RCC 7860 (cell line): ENCODE results near the gene SLC9A3.
A peak's percentile ranks its signal among the peaks of the same experiment; 100 is the strongest.
"Not testable (repeated sequence)": the region's sequence is repeated elsewhere in the genome, so short reads cannot be mapped to it uniquely, and the experiment has no call there.

Experiments
- DNase-seq: peaks from one replicate; pipeline ENCODE4 v3.0.0-alpha.2; 2015; ENCODE audit warnings: low spot score
- FAIRE-seq: peaks from 2 replicates; lab custom pipeline; 2012; peaks lifted over from hg19 to GRCh38; lab: Jason Lieb, UNC

SLC9A3 gene

GRCh38 chr5:478369-478981, 45.8 kb downstream of the SLC9A3 start:
- FAIRE-seq (no peak), DNase-seq (no peak)

GRCh38 chr5:477871-478270, 46.4 kb downstream of the SLC9A3 start:
- DNase-seq: no peak

GRCh38 chr5:477247-477646, 47.0 kb downstream of the SLC9A3 start:
- no peak for FAIRE-seq
- no peak for DNase-seq

More at GRCh38 chr5:477871-478270, 46.4 kb downstream of the SLC9A3 start:
- FAIRE-seq: no peak

- FAIRE-seq (no peak), DNase-seq (no peak)
Observed at GRCh38 chr5:476814-477175, 47.5 kb downstream of the SLC9A3 start.

- FAIRE-seq (no peak), DNase-seq (no peak)
Observed at GRCh38 chr5:476102-476813, 48.0 kb downstream of the SLC9A3 start.

- no peak for DNase-seq
- no peak for FAIRE-seq
Observed at GRCh38 chr5:475704-476101, 48.5 kb downstream of the SLC9A3 start.

- DNase-seq: no peak
- FAIRE-seq: no peak
Observed at GRCh38 chr5:474840-475661, 49.2 kb downstream of the SLC9A3 start.

- not testable (repeated sequence) for FAIRE-seq, DNase-seq
Observed at GRCh38 chr5:474232-474839, 49.9 kb downstream of the SLC9A3 start.

GRCh38 chr5:473551-474192, 50.6 kb downstream of the SLC9A3 start:
- DNase-seq (no peak), FAIRE-seq (no peak)

GRCh38 chr5:472656-473550, 51.3 kb downstream of the SLC9A3 start:
- peak; percentile 77 for DNase-seq
- FAIRE-seq: no peak

- DNase-seq (no peak), FAIRE-seq (no peak)
Observed at GRCh38 chr5:472076-472655, 52.1 kb downstream of the SLC9A3 start.

GRCh38 chr5:471750-472058, 52.5 kb downstream of the SLC9A3 start:
- FAIRE-seq: no peak

GRCh38 chr5:470961-471749, 53.1 kb downstream of the SLC9A3 start:
- no peak for FAIRE-seq
- no peak for DNase-seq

More at GRCh38 chr5:471750-472058, 52.5 kb downstream of the SLC9A3 start:
- DNase-seq: no peak

- DNase-seq (no peak), FAIRE-seq (no peak)
Observed at GRCh38 chr5:469752-470483, 54.3 kb downstream of the SLC9A3 start.

GRCh38 chr5:468401-468800, 55.8 kb downstream of the SLC9A3 start:
- no peak for DNase-seq
- FAIRE-seq: no peak

- FAIRE-seq: no peak
- DNase-seq: no peak
Observed at GRCh38 chr5:466661-467310, 57.5 kb downstream of the SLC9A3 start.

GRCh38 chr5:465591-466403, 58.5 kb downstream of the SLC9A3 start:
- FAIRE-seq (no peak), DNase-seq (no peak)
